Measurements from ENCODE around the gene COIL.

Gene COIL

GRCh38 chr17:56909742-56910508 is 50.9 kb downstream of the COIL start:
- DNase-seq (ENCODE audit: low spot score): no peak

DNA sequence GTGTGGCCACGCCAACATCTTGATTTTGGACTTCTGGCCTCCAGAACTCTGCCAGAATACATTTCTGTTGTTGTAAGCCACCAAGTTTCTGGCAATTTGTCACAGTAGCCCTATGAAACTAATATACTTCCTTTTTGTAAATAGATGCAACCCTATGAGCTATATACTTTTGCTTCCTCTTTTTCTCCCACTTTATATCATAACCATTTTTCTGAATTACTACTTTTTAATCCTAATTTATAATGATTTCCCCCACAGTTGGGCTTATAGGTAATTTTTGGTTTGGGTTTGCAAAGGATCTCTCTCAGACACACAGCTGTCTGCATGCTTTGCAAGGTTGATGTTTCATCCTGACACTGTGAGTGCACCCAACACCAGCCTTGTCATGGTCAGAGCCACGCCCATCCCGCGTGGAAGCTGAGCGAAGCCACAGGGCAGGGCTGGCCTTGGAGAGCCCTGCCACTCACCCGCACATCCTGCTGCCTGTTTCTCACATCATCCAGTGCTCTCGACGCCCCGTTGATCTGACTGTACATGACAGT is 52.8 kb downstream of the COIL start:
- no peak for DNase-seq (ENCODE audit: low spot score)

- no peak for DNase-seq (ENCODE audit: low spot score)
Measured at GRCh38 chr17:56903560-56903959, 57.3 kb downstream of the COIL start.

- DNase-seq (ENCODE audit: low spot score): peak; percentile 75
Measured at GRCh38 chr17:56902348-56902747, 58.5 kb downstream of the COIL start.

GRCh38 chr17:56899403-56899802 is 61.4 kb downstream of the COIL start:
- no peak for DNase-seq (ENCODE audit: low spot score)

- no peak for DNase-seq (ENCODE audit: low spot score)
Measured at GRCh38 chr17:56898874-56899273, 62.0 kb downstream of the COIL start.

DNA sequence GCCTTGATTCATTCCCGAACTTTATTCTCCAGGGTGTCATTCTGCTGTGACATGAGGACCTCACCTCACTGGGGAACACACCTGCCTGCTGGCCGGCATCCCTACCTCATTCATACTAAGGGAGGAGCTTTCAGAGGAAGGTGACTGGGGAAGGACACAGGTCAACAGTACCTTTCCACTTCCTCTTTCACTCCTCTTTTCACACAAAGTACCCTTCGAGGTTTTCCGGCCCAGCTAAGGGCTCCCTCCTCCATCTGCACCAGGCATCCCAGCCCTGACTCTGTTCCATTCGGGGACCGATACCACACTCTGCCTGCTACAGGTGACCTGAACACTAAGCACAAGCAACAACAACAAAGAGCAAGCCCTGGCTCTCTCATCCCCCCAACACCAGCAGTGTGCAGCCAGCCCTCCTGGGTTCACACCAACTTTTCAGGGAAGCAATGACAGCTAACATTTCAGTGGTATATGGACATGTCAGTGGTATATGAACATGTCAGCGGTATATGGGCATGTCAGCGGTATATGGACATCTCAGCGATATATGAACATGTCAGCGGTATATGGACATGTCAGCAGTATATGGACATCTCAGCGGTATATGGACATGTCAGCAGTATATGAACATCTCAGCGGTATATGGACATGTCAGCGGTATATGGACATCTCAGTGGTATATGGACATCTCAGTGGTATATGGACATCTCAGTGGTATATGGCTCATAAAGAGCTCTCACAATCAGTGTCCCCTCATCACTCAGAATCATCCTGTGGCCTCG is 63.0 kb downstream of the COIL start:
- no peak for DNase-seq (ENCODE audit: low spot score)

- DNase-seq (ENCODE audit: low spot score): no peak
Measured at GRCh38 chr17:56896968-56897359, 63.9 kb downstream of the COIL start.

GRCh38 chr17:56896217-56896967 is 64.5 kb downstream of the COIL start:
- no peak for DNase-seq (ENCODE audit: low spot score)

DNA sequence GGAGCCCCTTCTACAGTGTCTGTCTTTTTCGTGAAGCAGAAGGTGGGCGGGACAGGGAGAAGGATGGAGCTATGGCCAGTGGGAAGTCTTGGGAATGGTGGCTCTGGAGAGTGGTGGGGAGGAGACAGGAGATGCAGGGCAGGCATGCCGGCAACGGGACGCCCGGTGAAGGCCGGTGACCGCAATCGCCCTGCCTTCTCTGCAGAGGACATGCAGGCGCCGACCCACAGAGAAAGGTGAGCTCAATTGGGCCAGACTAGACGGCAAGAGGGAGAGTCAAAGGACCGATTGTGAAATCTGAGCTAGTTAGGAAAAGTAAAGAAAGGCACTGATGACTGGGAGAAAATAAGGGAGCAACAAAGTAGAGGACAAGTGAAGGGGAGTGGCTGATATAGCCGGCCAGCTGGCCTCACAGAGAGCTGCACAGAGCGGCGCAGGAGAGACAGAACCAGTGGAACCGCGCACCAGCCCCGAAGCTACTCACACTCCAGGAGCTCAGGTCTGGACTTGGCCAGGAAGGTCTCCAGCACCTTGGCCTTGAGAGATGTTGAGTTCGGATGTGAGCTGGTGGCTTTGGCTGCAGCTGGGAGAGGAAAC is 65.9 kb downstream of the COIL start:
- DNase-seq (ENCODE audit: low spot score): no peak

DNA sequence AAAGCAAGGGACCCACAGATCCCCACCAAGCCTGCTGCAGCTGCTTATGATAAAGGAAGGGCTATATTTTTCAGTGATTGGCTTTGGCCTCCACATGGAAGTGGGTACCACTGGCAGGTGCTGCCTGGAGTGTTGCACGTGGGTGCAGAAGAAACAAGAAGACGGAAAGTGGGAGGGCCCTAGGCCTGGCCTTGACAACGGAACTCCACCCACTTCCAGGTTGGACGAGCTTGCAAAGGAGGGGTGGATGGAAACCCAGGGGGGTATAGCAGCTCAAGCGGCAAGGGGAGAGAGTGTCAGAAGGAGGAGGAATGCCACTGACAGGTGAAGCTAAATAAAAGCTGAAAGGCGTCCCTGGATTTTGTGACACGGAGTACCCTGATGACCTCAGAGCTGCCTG is 67.3 kb downstream of the COIL start:
- DNase-seq (ENCODE audit: low spot score): no peak

- no peak for DNase-seq (ENCODE audit: low spot score)
Measured at GRCh38 chr17:56892333-56892732, 68.5 kb downstream of the COIL start.

- DNase-seq (ENCODE audit: low spot score): no peak
Measured at GRCh38 chr17:56891751-56892150, 69.1 kb downstream of the COIL start.

DNA sequence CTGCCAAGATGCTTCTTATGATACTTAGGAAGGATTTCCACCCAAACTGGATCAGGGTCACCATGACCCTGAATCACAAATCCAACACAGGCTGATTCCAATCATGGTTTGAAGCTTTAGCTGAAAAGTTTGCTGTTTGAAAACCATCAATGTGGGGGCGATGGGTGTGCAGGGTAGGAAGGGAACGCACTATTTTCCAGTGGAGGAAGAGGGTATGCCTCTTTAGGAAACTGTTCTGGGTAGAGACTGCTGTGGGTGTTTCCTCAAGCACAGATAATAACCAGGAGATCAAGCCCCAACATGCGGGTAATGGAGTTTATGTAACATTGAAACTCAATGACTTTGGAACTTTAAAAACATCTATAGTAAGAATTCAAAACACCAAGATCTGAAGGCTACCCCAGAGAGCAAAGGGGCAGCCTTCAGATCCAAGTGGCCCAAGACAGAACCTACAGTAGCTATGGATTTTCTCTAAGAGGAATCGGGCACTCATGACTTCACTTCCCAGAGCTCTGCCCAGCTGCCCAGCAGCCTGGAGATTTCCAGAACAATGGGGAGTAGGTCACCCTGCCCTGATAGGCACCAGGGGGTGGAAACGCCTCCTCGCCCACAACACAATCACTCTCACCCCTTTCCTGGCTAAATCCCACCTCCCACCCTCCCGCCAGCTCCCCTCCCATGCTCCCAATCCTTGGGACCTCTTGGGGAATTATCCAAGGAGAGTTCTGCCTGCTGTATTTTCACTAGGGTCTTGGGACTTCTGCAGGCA is 69.8 kb downstream of the COIL start:
- DNase-seq (ENCODE audit: low spot score): no peak

GRCh38 chr17:56890390-56890789 is 70.5 kb downstream of the COIL start:
- no peak for DNase-seq (ENCODE audit: low spot score)

Data from hepatic stellate cell (primary cell).